DND-41 (cell line): Measurements from ENCODE around the gene VPS13A.

ENCODE experiments used
- ATAC-seq: fragments of 200-7000 bp; cut with Tn5 transposase; 3 replicates; pipeline ENCODE4 v1.9.1; 2021; ENCODE audit warnings: low read depth; ENCODE audit not compliant: insufficient read depth
- DNase-seq: peaks from one replicate; pipeline ENCODE4 v3.0.0-alpha.2; 2020
- H2AFZ ChIP-seq: 2 replicates; pipeline ENCODE4 v1.6.0; 2012; ENCODE audit warnings: low read depth, low read length
- H3K27ac ChIP-seq: 2 replicates; pipeline ENCODE4 v1.5.1; 2012; ENCODE audit warnings: low read length, inconsistent platforms
- H3K27me3 ChIP-seq: fragments of 200-600 bp; sonication (generic); 2 replicates; pipeline ENCODE4 v1.6.0; 2012; ENCODE audit warnings: low read length, mild to moderate bottlenecking, inconsistent platforms; ENCODE audit not compliant: insufficient read depth, poor library complexity
- H3K36me3 ChIP-seq: 2 replicates; pipeline ENCODE4 v1.5.1; 2012; ENCODE audit warnings: low read length, inconsistent platforms; ENCODE audit not compliant: insufficient read depth
- H3K4me1 ChIP-seq: 2 replicates; pipeline ENCODE4 v1.5.1; 2012; ENCODE audit warnings: mild to moderate bottlenecking, low read length; ENCODE audit not compliant: insufficient read depth
- H3K4me2 ChIP-seq: 2 replicates; pipeline ENCODE4 v1.6.0; 2012; ENCODE audit warnings: mild to moderate bottlenecking, moderate library complexity, low read length, inconsistent platforms; ENCODE audit not compliant: insufficient read depth
- H3K4me3 ChIP-seq, 2 experiments: fragments of 200-600 bp in 1 of 2; shearing (Covaris generic) in 1 of 2; 2 replicates each; pipeline ENCODE4 v1.5.1; 2012 to 2016; ENCODE audit warnings: inconsistent platforms in 2 of 2, low read length in 2 of 2, mild to moderate bottlenecking in 2 of 2, low read depth in 1 of 2, moderate library complexity in 1 of 2
- H3K79me2 ChIP-seq: 2 replicates; pipeline ENCODE4 v1.6.0; 2012; ENCODE audit warnings: low read length, inconsistent platforms; ENCODE audit not compliant: insufficient read depth
- H3K9ac ChIP-seq: 2 replicates; pipeline ENCODE4 v1.6.0; 2012; ENCODE audit warnings: low read depth, mild to moderate bottlenecking, inconsistent platforms, low read length, moderate library complexity
- H3K9me3 ChIP-seq: 2 replicates; pipeline ENCODE4 v1.5.1; 2012; ENCODE audit warnings: low read length, moderate library complexity, mild to moderate bottlenecking, inconsistent platforms; ENCODE audit not compliant: insufficient read depth, severe bottlenecking
- H4K20me1 ChIP-seq: 2 replicates; pipeline ENCODE4 v1.6.0; 2012; ENCODE audit warnings: low read length; ENCODE audit not compliant: insufficient read depth
- EZH2 ChIP-seq: IDR thresholded peaks from 3 replicates; pipeline ENCODE4 v1.6.1; 2012; ENCODE audit warnings: borderline replicate concordance, low read depth, mild to moderate bottlenecking, moderate library complexity, low read length, inconsistent platforms; ENCODE audit not compliant: severe bottlenecking
- TF ChIP-seq, protein P1 (sequence below): IDR thresholded peaks from 2 replicates; pipeline ENCODE4 v1.5.1; 2012; ENCODE audit warnings: borderline replicate concordance, low read length, moderate library complexity, mild to moderate bottlenecking; ENCODE audit not compliant: poor library complexity, severe bottlenecking; ENCODE audit errors: extremely low read depth

Gene VPS13A

DNA sequence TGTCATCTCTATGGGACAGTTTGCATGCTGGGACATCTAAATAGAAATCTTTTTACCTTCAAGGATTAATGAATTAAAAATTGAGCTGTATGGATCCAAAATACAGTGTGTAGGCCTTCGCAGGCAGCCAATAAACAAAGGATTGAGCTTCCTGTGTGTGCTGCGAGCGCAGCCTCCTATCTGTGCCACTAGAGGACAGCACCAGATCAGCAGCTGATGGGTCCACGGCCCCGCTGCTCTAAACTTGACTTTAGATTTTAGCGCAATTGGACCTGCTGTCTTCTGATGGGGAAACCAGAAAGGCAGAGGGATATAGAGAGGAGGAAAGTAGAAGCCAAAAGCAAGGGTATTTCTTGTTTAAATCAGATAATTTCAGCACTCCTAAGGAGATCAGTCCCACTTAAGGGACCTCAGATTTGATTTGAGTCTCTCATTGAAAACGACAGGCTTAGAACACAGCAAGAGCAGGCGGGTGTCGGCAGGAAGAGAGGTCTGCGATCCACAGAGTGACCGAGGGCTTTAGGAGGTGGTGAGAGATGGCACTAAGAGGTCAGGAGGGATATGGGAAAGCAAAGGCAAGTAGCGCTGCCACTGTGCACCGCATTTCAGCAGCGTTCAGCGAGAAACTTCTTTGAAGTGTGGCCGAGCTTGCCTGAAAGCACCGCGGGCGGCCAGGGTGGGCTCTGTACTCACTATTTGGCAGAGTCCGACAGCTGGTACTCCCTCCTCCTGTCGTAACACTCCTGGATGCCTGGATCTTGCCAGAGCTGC lies 256.5 kb downstream of the VPS13A start:
- H3K4me1 ChIP-seq = no peaks in the 10 kb centered on the region
- no peaks in the 10 kb centered on the region for H4K20me1 ChIP-seq
- H3K79me2 ChIP-seq = no peaks in the 10 kb centered on the region
- no peak overlapping the region for H3K4me3 ChIP-seq
- no peak overlapping the region for H3K27ac ChIP-seq
- no peak overlapping the region for H3K9ac ChIP-seq
- DNase-seq = peak; percentile 69
- peak; percentile 99 for ATAC-seq
- TF ChIP-seq, protein P1, sequence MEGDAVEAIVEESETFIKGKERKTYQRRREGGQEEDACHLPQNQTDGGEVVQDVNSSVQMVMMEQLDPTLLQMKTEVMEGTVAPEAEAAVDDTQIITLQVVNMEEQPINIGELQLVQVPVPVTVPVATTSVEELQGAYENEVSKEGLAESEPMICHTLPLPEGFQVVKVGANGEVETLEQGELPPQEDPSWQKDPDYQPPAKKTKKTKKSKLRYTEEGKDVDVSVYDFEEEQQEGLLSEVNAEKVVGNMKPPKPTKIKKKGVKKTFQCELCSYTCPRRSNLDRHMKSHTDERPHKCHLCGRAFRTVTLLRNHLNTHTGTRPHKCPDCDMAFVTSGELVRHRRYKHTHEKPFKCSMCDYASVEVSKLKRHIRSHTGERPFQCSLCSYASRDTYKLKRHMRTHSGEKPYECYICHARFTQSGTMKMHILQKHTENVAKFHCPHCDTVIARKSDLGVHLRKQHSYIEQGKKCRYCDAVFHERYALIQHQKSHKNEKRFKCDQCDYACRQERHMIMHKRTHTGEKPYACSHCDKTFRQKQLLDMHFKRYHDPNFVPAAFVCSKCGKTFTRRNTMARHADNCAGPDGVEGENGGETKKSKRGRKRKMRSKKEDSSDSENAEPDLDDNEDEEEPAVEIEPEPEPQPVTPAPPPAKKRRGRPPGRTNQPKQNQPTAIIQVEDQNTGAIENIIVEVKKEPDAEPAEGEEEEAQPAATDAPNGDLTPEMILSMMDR = peak; percentile 95
- TF ChIP-seq EZH2 = no peak
- no peaks in the 10 kb centered on the region for H3K9me3 ChIP-seq
- H3K36me3 ChIP-seq = no peaks in the 10 kb centered on the region
- no peak overlapping the region for H3K4me2 ChIP-seq
- peak overlapping the region; percentile 49; the same call in 1 of the 2 replicates for H2AFZ ChIP-seq
- H3K27me3 ChIP-seq = no peaks in the 10 kb centered on the region

DNA sequence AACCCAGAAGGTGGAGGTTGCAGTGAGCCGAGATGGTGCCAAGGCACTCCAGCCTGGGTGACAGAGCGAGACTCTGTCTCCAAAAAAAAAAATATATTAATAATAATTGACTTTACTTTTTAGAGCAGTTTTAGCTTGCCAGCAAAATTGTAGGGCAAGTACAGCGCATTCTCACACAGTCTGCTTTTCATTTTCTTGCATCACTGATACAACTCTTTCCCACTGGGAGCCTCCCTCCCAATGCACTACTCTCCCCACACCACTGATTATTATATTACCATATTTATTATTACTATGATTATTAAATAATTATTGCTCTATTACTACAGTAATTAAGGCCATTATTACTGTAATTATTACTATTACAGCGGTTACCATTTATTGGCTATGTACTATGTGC lies 257.9 kb downstream of the VPS13A start:
- no peak for TF ChIP-seq EZH2
- TF ChIP-seq, protein P1 = no peak
- DNase-seq = no peak
- Histone ChIP-seq H3K36me3 (no peaks in the 10 kb centered on the region), H3K4me2 (no peak overlapping the region), H2AFZ (no peak overlapping the region), H4K20me1 (no peaks in the 10 kb centered on the region), H3K9ac (no peak overlapping the region), H3K9me3 (no peaks in the 10 kb centered on the region), H3K27ac (no peak overlapping the region), H3K4me1 (no peaks in the 10 kb centered on the region), H3K4me3 (no peak overlapping the region), H3K27me3 (no peaks in the 10 kb centered on the region), H3K79me2 (no peaks in the 10 kb centered on the region)
- no peak for ATAC-seq

DNA sequence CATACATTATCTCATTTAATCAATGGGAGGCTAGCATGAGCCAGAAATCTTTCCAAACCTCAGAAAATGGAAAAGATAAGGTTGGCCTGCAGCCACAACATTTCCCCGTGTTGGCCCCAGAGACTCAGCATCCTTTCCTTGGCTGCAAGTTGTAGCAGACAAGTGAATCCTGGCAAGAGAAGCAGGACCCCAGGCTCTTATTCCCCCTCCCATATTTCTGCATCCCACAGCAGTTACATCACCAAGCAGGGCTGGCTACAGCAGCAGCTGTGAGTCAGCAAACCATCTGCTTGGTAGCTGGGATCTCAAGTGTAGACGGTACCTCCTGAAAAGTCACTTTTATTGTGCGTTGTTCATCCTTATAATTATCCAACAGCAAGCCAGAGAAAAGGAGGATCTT lies 258.4 kb downstream of the VPS13A start:
- Histone ChIP-seq H3K9me3 (no peaks in the 10 kb centered on the region), H2AFZ (no peak overlapping the region)

More for the DNA sequence above, 258.4 kb downstream of the VPS13A start:
- no peaks in the 10 kb centered on the region for H4K20me1 ChIP-seq
- no peak overlapping the region for H3K4me3 ChIP-seq
- TF ChIP-seq EZH2 = no peak
- TF ChIP-seq, protein P1 = no peak
- no peaks in the 10 kb centered on the region for H3K4me1 ChIP-seq
- no peaks in the 10 kb centered on the region for H3K79me2 ChIP-seq
- H3K27me3 ChIP-seq = no peaks in the 10 kb centered on the region
- no peak for DNase-seq
- no peak overlapping the region for H3K4me2 ChIP-seq
- H3K36me3 ChIP-seq = no peaks in the 10 kb centered on the region
- ATAC-seq = no peak
- no peak overlapping the region for H3K9ac ChIP-seq
- no peak overlapping the region for H3K27ac ChIP-seq
